BJ (cell line): ENCODE measurements around the gene POM121L2. TPM values are rescaled to one million over a fixed set of nuclear protein-coding genes. Genes with fewer than 3 reads are reported as not detected.

Source experiments
- CTCF ChIA-PET: fragments of 350-600 bp; formaldehyde crosslinking; extraction: SDS; loops from one replicate; lab custom pipeline; 2021; ENCODE audit warnings: antibody characterized with exemption, inconsistent platforms; lab: Yijun Ruan, JAX
- POLR2A ChIA-PET: fragments of 300-600 bp; sonication (Branson Sonifier 250); formaldehyde crosslinking; extraction: SDS; loops from one replicate; lab custom pipeline; 2021; ENCODE audit warnings: antibody characterized with exemption; lab: Charles Lee
- DNase-seq: peaks from one replicate; pipeline ENCODE4 v3.0.0-alpha.2; 2011; ENCODE audit warnings: low read depth
- H3K27me3 ChIP-seq: 2 replicates; pipeline ENCODE4 v1.6.0; 2011; ENCODE audit warnings: low read length; ENCODE audit not compliant: control insufficient read depth, insufficient read depth
- H3K36me3 ChIP-seq: 2 replicates; pipeline ENCODE4 v1.5.1; 2011; ENCODE audit warnings: low read length; ENCODE audit not compliant: control insufficient read depth, insufficient read depth
- H3K4me3 ChIP-seq: 2 replicates; pipeline ENCODE4 v1.5.1; 2011; ENCODE audit warnings: low read depth, mild to moderate bottlenecking, control low read depth, low read length
- polyA plus RNA-seq: library from polyadenylated mRNA; depleted of rRNA; stranded (reverse); fragments of >200 nt; gene quantifications from 2 replicates; pipeline ENCODE4 v1.2.3, GENCODE V29; 2011
- TF ChIP-seq, protein P1 (sequence below): IDR thresholded peaks from 2 replicates; pipeline ENCODE4 v1.5.1; 2011; ENCODE audit warnings: low read depth, mild to moderate bottlenecking, control low read depth, inconsistent platforms, low read length, moderate library complexity; ENCODE audit not compliant: insufficient read depth

Gene POM121L2
- polyA plus RNA-seq, 1 experiment, result not detected

DNA sequence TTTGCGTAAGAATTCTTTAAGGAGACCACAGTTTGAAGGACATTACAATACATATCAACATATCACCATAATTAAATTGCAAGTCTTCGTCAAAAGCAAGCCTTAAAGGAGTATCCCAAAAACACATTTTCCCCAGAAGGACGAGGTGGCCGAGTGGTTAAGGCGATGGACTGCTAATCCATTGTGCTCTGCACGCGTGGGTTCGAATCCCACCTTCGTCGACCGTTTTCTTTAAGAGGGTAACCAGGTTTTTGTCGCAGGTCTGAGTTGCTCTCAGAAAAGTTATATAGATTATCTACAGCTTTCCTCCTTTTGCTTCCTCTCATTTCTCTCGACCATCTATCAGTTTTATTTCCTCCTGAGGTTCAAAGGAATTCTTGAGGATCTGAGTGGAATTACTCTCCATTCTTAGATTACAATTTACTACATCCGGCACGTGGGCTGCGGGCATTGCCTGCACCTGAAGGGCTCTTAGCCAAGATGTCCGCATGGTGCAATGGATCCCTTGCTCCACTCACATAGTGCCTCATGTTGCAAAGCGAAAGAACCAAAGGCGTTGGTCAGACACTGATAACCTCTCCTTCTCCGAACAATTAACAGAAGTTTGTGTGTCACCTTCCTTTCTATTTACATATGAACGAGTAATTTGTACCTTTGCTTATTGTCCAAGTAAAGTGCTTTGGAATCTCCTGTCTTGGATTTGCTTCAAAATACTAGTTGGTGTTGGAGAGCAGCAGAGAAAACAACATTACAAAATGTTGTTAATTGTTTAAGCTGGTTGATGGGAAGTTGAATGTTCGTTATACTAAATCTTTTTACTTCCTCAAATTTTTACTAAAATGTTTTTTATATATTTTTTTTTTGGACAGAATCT, 14.0 kb downstream of the POM121L2 start:
- no peak for DNase-seq
- Histone ChIP-seq H3K27me3 (no peaks in the 10 kb centered on the region; the same call in 1 of the 2 replicates), H3K4me3 (no peak overlapping the region), H3K36me3 (no peaks in the 10 kb centered on the region)
- POLR2A ChIA-PET, result no interaction called here
- TF ChIP-seq, protein P1, sequence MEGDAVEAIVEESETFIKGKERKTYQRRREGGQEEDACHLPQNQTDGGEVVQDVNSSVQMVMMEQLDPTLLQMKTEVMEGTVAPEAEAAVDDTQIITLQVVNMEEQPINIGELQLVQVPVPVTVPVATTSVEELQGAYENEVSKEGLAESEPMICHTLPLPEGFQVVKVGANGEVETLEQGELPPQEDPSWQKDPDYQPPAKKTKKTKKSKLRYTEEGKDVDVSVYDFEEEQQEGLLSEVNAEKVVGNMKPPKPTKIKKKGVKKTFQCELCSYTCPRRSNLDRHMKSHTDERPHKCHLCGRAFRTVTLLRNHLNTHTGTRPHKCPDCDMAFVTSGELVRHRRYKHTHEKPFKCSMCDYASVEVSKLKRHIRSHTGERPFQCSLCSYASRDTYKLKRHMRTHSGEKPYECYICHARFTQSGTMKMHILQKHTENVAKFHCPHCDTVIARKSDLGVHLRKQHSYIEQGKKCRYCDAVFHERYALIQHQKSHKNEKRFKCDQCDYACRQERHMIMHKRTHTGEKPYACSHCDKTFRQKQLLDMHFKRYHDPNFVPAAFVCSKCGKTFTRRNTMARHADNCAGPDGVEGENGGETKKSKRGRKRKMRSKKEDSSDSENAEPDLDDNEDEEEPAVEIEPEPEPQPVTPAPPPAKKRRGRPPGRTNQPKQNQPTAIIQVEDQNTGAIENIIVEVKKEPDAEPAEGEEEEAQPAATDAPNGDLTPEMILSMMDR, result no peak
- CTCF ChIA-PET, result interaction anchor here (0.6 to 1.5 kb wide), 2 partner anchors 15 to 76 kb away, joined by 3 to 4 read pairs; no protein-coding TSS in a partner anchor

DNA sequence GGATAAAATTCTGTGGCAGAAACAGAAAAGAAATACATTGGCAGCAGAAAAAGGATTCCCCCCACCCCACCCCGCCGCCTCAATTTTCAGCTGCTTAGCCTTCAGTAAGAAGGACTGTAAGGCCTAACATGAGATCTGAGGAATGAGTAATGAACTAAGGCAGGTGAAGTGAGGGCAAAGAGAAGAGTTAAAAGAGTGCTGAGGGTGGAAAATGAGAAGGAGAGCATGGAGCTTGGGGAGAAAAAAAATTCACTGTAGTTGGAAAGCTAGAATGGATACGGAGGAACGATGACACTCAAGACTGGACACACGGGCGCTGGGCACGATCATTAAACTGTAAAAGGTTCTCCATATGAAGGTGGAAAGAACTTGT, 14.6 kb downstream of the POM121L2 start:
- Histone ChIP-seq H3K36me3 (no peaks in the 10 kb centered on the region), H3K4me3 (no peak overlapping the region), H3K27me3 (no peaks in the 10 kb centered on the region; the same call in 1 of the 2 replicates)
- POLR2A ChIA-PET, result no interaction called here
- DNase-seq, result no peak
- TF ChIP-seq, protein P1, result no peak
- CTCF ChIA-PET, result interaction anchor here (0.6 to 1.5 kb wide), 2 partner anchors 15 to 77 kb away, joined by 3 to 4 read pairs; no protein-coding TSS in a partner anchor

DNA sequence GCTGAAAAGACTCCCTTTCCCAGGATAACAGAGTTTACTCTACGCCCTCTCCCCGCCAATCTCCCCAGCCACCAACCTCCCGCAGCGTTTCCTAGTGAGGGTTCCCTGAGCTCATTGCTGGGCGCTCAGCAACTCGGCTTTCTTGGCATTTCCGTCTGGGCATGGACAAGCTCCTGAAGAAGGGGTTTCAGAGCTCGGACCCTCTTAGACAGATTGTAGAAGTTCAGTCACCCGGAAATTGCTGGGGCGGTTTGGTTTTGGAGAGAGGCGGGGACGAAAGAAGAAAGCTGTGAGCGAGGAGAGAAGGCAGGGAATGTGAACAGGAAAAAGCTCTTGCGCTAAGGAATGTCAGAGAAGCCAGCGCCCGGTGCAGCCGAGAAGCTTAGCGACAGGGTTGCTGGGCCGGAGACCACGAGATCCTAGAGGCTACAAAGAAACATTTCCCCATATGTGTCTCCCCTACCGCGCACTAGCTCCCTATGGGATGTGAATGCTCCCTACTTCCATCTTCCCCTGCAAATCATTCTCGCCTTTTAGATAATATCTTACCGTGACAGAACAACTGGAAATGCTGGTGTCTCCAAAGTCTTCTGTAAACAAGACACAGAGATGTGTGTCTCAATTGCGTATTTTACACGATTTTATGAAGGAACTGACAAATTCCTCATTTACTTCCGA, 15.8 kb downstream of the POM121L2 start:
- H3K27me3 ChIP-seq, result 0 out of 2 replicates have a peak, but pooled peaks cover 3% of the 10 kb centered on the region
- peak overlapping the region; percentile 45 for H3K4me3 ChIP-seq
- no peak for DNase-seq
- no peaks in the 10 kb centered on the region for H3K36me3 ChIP-seq
- TF ChIP-seq, protein P1, result no peak
- POLR2A ChIA-PET, result interaction anchor here (0.6 kb wide), 1 partner anchor 32 kb away, joined by 3 read pairs; no protein-coding TSS in a partner anchor
- CTCF ChIA-PET, result interaction anchor here (0.6 to 1.1 kb wide), 2 partner anchors 8 to 60 kb away, joined by 3 read pairs; no protein-coding TSS in a partner anchor

DNA sequence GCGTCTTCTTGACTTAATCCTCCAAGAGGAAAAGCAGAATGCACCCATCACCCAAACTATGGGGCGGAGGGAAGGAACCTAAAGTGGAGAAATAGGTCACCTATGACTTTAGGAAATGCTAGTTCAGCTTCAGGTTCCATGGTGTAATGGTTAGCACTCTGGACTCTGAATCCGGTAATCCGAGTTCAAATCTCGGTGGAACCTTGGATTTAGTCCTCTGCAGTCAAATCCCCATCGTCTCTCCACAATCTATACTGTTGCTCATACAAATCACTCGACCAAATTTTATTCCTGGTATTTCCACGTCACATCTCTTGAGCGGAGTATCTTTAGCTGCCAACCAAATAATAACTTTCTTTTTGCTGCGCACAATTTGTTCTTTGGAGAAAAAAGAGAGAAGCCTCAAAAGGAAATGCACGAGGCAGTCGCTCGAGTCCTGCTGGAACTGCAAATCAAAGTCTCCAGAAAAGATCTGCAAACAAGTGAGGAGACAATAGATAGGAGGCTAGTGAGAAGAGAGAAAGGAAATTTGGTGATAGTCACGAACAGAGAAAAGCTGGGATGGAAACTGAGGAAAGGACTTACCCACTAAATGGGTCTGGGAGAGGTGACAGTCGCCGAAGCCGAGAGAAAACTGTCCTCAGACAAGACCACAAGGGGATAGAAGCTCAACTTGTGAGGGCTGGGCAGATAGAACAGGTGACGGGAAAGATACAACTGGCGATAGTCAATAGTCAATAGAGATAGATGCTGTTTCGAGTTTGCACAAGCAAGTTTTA, 16.6 kb downstream of the POM121L2 start:
- Histone ChIP-seq H3K4me3 (peak overlapping the region; percentile 45), H3K27me3 (0 out of 2 replicates have a peak, but pooled peaks cover 4% of the 10 kb centered on the region), H3K36me3 (no peaks in the 10 kb centered on the region)
- no peak for DNase-seq
- ChIA-PET POLR2A (interaction anchor here (0.6 kb wide), 1 partner anchor 31 kb away, joined by 3 read pairs; no protein-coding TSS in a partner anchor), CTCF (interaction anchor here (1.1 kb wide), 1 partner anchor 9 kb away, joined by 3 read pairs; no protein-coding TSS in a partner anchor)
- TF ChIP-seq, protein P1, result no peak
